IPS DF 19.7 (cell line): ENCODE measurements around the gene EIF5A.

Source experiments
- DNase-seq: peaks from one replicate; pipeline ENCODE4 v3.0.0-alpha.2; 2013; ENCODE audit warnings: low read depth, low spot score

EIF5A gene

GRCh38 chr17:7306911-7307685, at the start of gene EIF5A:
TSS of gene EIF5A (plus strand) at chr17:7307628. CDS start at chr17:7309636, 2,008 bp downstream.
- peak; percentile 98 for DNase-seq

GRCh38 chr17:7258731-7259554, 48.5 kb upstream of the EIF5A start:
- DNase-seq = no peak

GRCh38 chr17:7259555-7259889, 47.9 kb upstream of the EIF5A start:
- DNase-seq = no peak

- DNase-seq = no peak
Measured at GRCh38 chr17:7260151-7260550, 47.3 kb upstream of the EIF5A start.

- no peak for DNase-seq
Measured at GRCh38 chr17:7260651-7261378, 46.6 kb upstream of the EIF5A start.

GRCh38 chr17:7261379-7262191, 45.8 kb upstream of the EIF5A start:
- DNase-seq = no peak

GRCh38 chr17:7262192-7262934, 45.1 kb upstream of the EIF5A start, which contains the start of gene CLDN7:
TSS of gene CLDN7 (minus strand) at chr17:7262478. CDS start at chr17:7262043, 435 bp downstream.
- no peak for DNase-seq

- DNase-seq = no peak
Measured at GRCh38 chr17:7262935-7263800, 44.3 kb upstream of the EIF5A start.

GRCh38 chr17:7263801-7264078, 43.7 kb upstream of the EIF5A start:
- DNase-seq = no peak

GRCh38 chr17:7266784-7267183, 40.6 kb upstream of the EIF5A start:
- DNase-seq = no peak

GRCh38 chr17:7279448-7279847, 28.0 kb upstream of the EIF5A start:
- no peak for DNase-seq

- peak; percentile 92 for DNase-seq
Measured at GRCh38 chr17:7280519-7281073, 26.8 kb upstream of the EIF5A start.

- DNase-seq = peak; percentile 79
Measured at GRCh38 chr17:7281074-7281952, 26.1 kb upstream of the EIF5A start, which contains the start of gene SLC2A4. TSS of gene SLC2A4 (plus strand) at chr17:7281718. CDS start at chr17:7281935, 217 bp downstream.

GRCh38 chr17:7281953-7282751, 25.3 kb upstream of the EIF5A start:
- no peak for DNase-seq

- no peak for DNase-seq
Measured at GRCh38 chr17:7282752-7283321, 24.6 kb upstream of the EIF5A start.

GRCh38 chr17:7283471-7284216, 23.8 kb upstream of the EIF5A start:
- no peak for DNase-seq
